ENCODE data around the gene ASF1A. TPM values are rescaled to one million over a fixed set of nuclear protein-coding genes. Genes with fewer than 3 reads are reported as not detected.

Gene ASF1A
- 10 to 100 TPM in 2 of 6 experiments, 1 to 10 TPM in 4; 5.8 to 15.3 (median 8.3) TPM for total RNA-seq
- long read RNA-seq, partial matches to known transcripts = 1 of 4 reads
- long read RNA-seq, other reads (novel, unspliced or antisense) = 0 of 4 reads

GRCh38 chr6:118893807-118894424 lies at the start of gene ASF1A:
Gene ASF1A, plus strand, starts transcription at chr6:118894152. Its CDS starts 262 bp downstream, at chr6:118894414.
- intact Hi-C loops (cut with DNase I) = no loop called here
- ATAC-seq (peak; percentile 90 to 95 (median 91)), DNase-seq (peak; percentile 95 to 98 (median 97))
- no peaks in the 10 kb centered on the region for H3K9me3 ChIP-seq
- no peaks in the 10 kb centered on the region for H3K36me3 ChIP-seq
- TF ChIP-seq POLR2A (IDR thresholded peaks at IDR 0.05) (peak; percentile 90), CTCF (IDR thresholded peaks at IDR 0.05) (peak; percentile 48 to 62 (median 56))
- peak within 1 kb of the TSS; percentile 85 to 95 (median 92) for H3K27ac ChIP-seq
- WGBS (ENCODE audit: insufficient coverage, low coverage, low lambda C conversion rate, missing lambda C conversion rate) = 1% methylated on average over 46 of the region's 51 CpGs
- no peaks in the 10 kb centered on the region for H3K27me3 ChIP-seq
- peak within 1 kb of the TSS; percentile 83 to 89 (median 87) for H3K4me3 ChIP-seq
- peaks cover 0 to 17% (median 3%) of the 10 kb centered on the region in 4 donors for H3K4me1 ChIP-seq

- no peaks in the 10 kb centered on the region for H3K27me3 ChIP-seq
- H3K4me3 ChIP-seq = no peak overlapping the region
- DNase-seq (no peak), ATAC-seq (no peak)
- TF ChIP-seq POLR2A (IDR thresholded peaks at IDR 0.05) = no peak
- TF ChIP-seq CTCF (IDR thresholded peaks at IDR 0.05) = no peak
- no peaks in the 10 kb centered on the region for H3K9me3 ChIP-seq
- H3K36me3 ChIP-seq = no peaks in the 10 kb centered on the region
- no peaks in the 10 kb centered on the region for H3K4me1 ChIP-seq
- no peak overlapping the region for H3K27ac ChIP-seq
- 83% methylated on average over 3 of the region's 3 CpGs for WGBS (ENCODE audit: insufficient coverage, low coverage, low lambda C conversion rate, missing lambda C conversion rate)
- intact Hi-C loops (cut with DNase I) = no loop called here
Measured at GRCh38 chr6:118844915-118845314, 49.0 kb upstream of the ASF1A start.

- intact Hi-C loops (cut with DNase I) = no loop called here
- ATAC-seq = no peak
Measured at GRCh38 chr6:118853408-118853807, 40.5 kb upstream of the ASF1A start.

GRCh38 chr6:118856301-118856700 lies 37.7 kb upstream of the ASF1A start:
- DNase-seq (no peak), ATAC-seq (no peak)
- Histone ChIP-seq H3K36me3 (no peaks in the 10 kb centered on the region), H3K4me3 (no peak overlapping the region), H3K9me3 (no peaks in the 10 kb centered on the region), H3K4me1 (no peaks in the 10 kb centered on the region), H3K27me3 (no peaks in the 10 kb centered on the region), H3K27ac (no peak overlapping the region)
- intact Hi-C loops (cut with DNase I) = no loop called here
- TF ChIP-seq POLR2A (IDR thresholded peaks at IDR 0.05) (no peak), CTCF (IDR thresholded peaks at IDR 0.05) (no peak)
- 100% methylated on average over 3 of the region's 4 CpGs for WGBS (ENCODE audit: insufficient coverage, low coverage, low lambda C conversion rate, missing lambda C conversion rate)

More at GRCh38 chr6:118853408-118853807, 40.5 kb upstream of the ASF1A start:
- Histone ChIP-seq H3K27ac (no peak overlapping the region), H3K9me3 (no peaks in the 10 kb centered on the region), H3K4me3 (no peak overlapping the region), H3K36me3 (no peaks in the 10 kb centered on the region), H3K4me1 (no peaks in the 10 kb centered on the region), H3K27me3 (no peaks in the 10 kb centered on the region)
- WGBS (ENCODE audit: insufficient coverage, low coverage, low lambda C conversion rate, missing lambda C conversion rate) = 91% methylated on average over 5 of the region's 5 CpGs
- TF ChIP-seq CTCF (IDR thresholded peaks at IDR 0.05) (no peak), POLR2A (IDR thresholded peaks at IDR 0.05) (no peak)
- no peak for DNase-seq
